H9 (cell line): ENCODE measurements around the gene MSI2. TPM values are rescaled to one million over a fixed set of nuclear protein-coding genes. Genes with fewer than 3 reads are reported as not detected.

Experiments
- DNase-seq: peaks from one replicate; pipeline ENCODE4 v3.0.0-alpha.2; 2017
- H2AFZ ChIP-seq: one replicate; pipeline ENCODE4 v1.6.1; 2013; ENCODE audit warnings: mild to moderate bottlenecking, low read length, control low read depth, moderate library complexity
- H2AK5ac ChIP-seq: 2 replicates; pipeline ENCODE4 v1.6.1; 2013; ENCODE audit warnings: low read length, control low read depth, mixed read lengths; ENCODE audit not compliant: insufficient read length
- H2BK120ac ChIP-seq: one replicate; pipeline ENCODE4 v1.6.1; 2013; ENCODE audit warnings: low read depth, mild to moderate bottlenecking, low read length, control low read depth, inconsistent platforms; ENCODE audit not compliant: poor library complexity, severe bottlenecking
- H2BK12ac ChIP-seq: 2 replicates; pipeline ENCODE4 v1.6.1; 2013; ENCODE audit warnings: low read length, control low read depth, mixed read lengths, low read depth; ENCODE audit not compliant: insufficient read length
- H2BK15ac ChIP-seq: 2 replicates; pipeline ENCODE4 v1.6.1; 2013; ENCODE audit warnings: low read depth, low read length, control low read depth
- H2BK20ac ChIP-seq: one replicate; pipeline ENCODE4 v1.6.1; 2013; ENCODE audit warnings: low read depth, mild to moderate bottlenecking, low read length, control low read depth, inconsistent platforms; ENCODE audit not compliant: poor library complexity, severe bottlenecking
- H2BK5ac ChIP-seq: 2 replicates; pipeline ENCODE4 v1.6.1; 2013; ENCODE audit warnings: low read length, control low read depth, mixed read lengths; ENCODE audit not compliant: insufficient read length
- H3K14ac ChIP-seq: 2 replicates; pipeline ENCODE4 v1.6.1; 2013; ENCODE audit warnings: low read length, control low read depth; ENCODE audit not compliant: insufficient read depth
- H3K18ac ChIP-seq: 2 replicates; pipeline ENCODE4 v1.6.1; 2013; ENCODE audit warnings: low read depth, mild to moderate bottlenecking, mixed read lengths, low read length, control low read depth; ENCODE audit not compliant: insufficient read length
- H3K23ac ChIP-seq: 2 replicates; pipeline ENCODE4 v1.6.1; 2013; ENCODE audit warnings: low read length, control low read depth, mixed read lengths, low read depth; ENCODE audit not compliant: insufficient read length
- H3K23me2 ChIP-seq: 2 replicates; pipeline ENCODE4 v1.6.1; 2013; ENCODE audit warnings: low read depth, mild to moderate bottlenecking, mixed read lengths, low read length, control low read depth; ENCODE audit not compliant: insufficient read length, poor library complexity, severe bottlenecking
- H3K27ac ChIP-seq: 2 replicates; pipeline ENCODE4 v1.5.1; 2013; ENCODE audit warnings: low read length, control low read depth, mixed read lengths, low read depth; ENCODE audit not compliant: insufficient read length
- H3K27me3 ChIP-seq: 2 replicates; pipeline ENCODE4 v1.6.1; 2013; ENCODE audit warnings: low read length, control low read depth, inconsistent platforms; ENCODE audit not compliant: insufficient read depth
- H3K4ac ChIP-seq: 2 replicates; pipeline ENCODE4 v1.6.1; 2013; ENCODE audit warnings: low read depth, mild to moderate bottlenecking, control low read depth, inconsistent platforms, low read length, moderate library complexity
- H3K4me1 ChIP-seq: 2 replicates; pipeline ENCODE4 v1.6.1; 2013; ENCODE audit warnings: low read length, control low read depth, inconsistent platforms; ENCODE audit not compliant: insufficient read depth
- H3K4me2 ChIP-seq: 2 replicates; pipeline ENCODE4 v1.6.1; 2013; ENCODE audit warnings: low read length, control low read depth, mixed read lengths; ENCODE audit not compliant: insufficient read length, insufficient read depth
- H3K56ac ChIP-seq: 2 replicates; pipeline ENCODE4 v1.6.1; 2013; ENCODE audit warnings: low read depth, mild to moderate bottlenecking, mixed read lengths, low read length, control low read depth; ENCODE audit not compliant: insufficient read length
- H3K79me1 ChIP-seq: 2 replicates; pipeline ENCODE4 v1.6.1; 2013; ENCODE audit warnings: low read depth, mild to moderate bottlenecking, moderate library complexity, low read length, control low read depth, inconsistent platforms; ENCODE audit not compliant: insufficient read depth, poor library complexity, severe bottlenecking
- H3K79me2 ChIP-seq: 2 replicates; pipeline ENCODE4 v1.6.1; 2013; ENCODE audit warnings: low read length, control low read depth, inconsistent platforms; ENCODE audit not compliant: insufficient read depth
- H3K9ac ChIP-seq: 2 replicates; pipeline ENCODE4 v1.6.1; 2013; ENCODE audit warnings: low read length, control low read depth, mixed read lengths; ENCODE audit not compliant: insufficient read length; ENCODE audit errors: extremely low read depth
- H3K9me3 ChIP-seq: one replicate; pipeline ENCODE4 v1.6.1; 2013; ENCODE audit warnings: low read depth, low read length, inconsistent platforms; ENCODE audit not compliant: control insufficient read depth
- H3T11ph ChIP-seq: one replicate; pipeline ENCODE4 v1.6.1; 2013; ENCODE audit warnings: mild to moderate bottlenecking, low read length, control low read depth, inconsistent platforms
- H4K20me1 ChIP-seq: one replicate; pipeline ENCODE4 v1.6.1; 2013; ENCODE audit not compliant: control insufficient read depth, insufficient read length, insufficient read depth
- H4K5ac ChIP-seq: 2 replicates; pipeline ENCODE4 v1.6.1; 2013; ENCODE audit warnings: low read depth, mild to moderate bottlenecking, mixed read lengths, low read length, control low read depth; ENCODE audit not compliant: insufficient read length
- H4K8ac ChIP-seq: replicated peaks from 2 replicates; pipeline ENCODE4 v1.6.1; 2013; ENCODE audit warnings: low read length, control low read depth, mixed read lengths, low read depth; ENCODE audit not compliant: insufficient read length
- H4K91ac ChIP-seq: 2 replicates; pipeline ENCODE4 v1.6.1; 2013; ENCODE audit warnings: low read depth, mild to moderate bottlenecking, moderate library complexity, mixed read lengths, low read length, control low read depth; ENCODE audit not compliant: insufficient read length
- H3K27ac Mint-ChIP-seq, 3 experiments: 2 replicates in 2 of 3; 3 replicates in 1 of 3; pipeline ENCODE4 v1.8.0; 2020 to 2021; ENCODE audit warnings: mixed read lengths in 3 of 3, mild to moderate bottlenecking in 1 of 3, moderate library complexity in 1 of 3
- H3K27me3 Mint-ChIP-seq: 2 replicates; pipeline ENCODE4 v1.8.0; 2021; ENCODE audit warnings: low read depth, mild to moderate bottlenecking, moderate library complexity, mixed read lengths
- H3K36me3 Mint-ChIP-seq, 3 experiments: 2 replicates in 2 of 3; 3 replicates in 1 of 3; pipeline ENCODE4 v1.8.0; 2020 to 2021; ENCODE audit warnings: low read depth in 3 of 3, mixed read lengths in 3 of 3; ENCODE audit not compliant: insufficient read depth in 1 of 3
- H3K4me1 Mint-ChIP-seq, 2 experiments: 2 replicates each; pipeline ENCODE4 v1.8.0; 2020; ENCODE audit warnings: mixed read lengths in 2 of 2
- H3K4me3 Mint-ChIP-seq, 2 experiments: 2 replicates in 1 of 2; 3 replicates in 1 of 2; pipeline ENCODE4 v1.8.0; 2020 to 2021; ENCODE audit warnings: mild to moderate bottlenecking in 2 of 2, mixed read lengths in 2 of 2, moderate library complexity in 1 of 2
- H3K9me3 Mint-ChIP-seq, 2 experiments: 2 replicates in 1 of 2; 3 replicates in 1 of 2; pipeline ENCODE4 v1.8.0; 2020; ENCODE audit warnings: mild to moderate bottlenecking in 2 of 2, mixed read lengths in 2 of 2, moderate library complexity in 1 of 2
- WGBS: extraction: QIAGEN DNeasy Blood & Tissue Kit; methylation state at CpG from one replicate; pipeline ENCODE4 v1.1.7; 2013; ENCODE audit warnings: missing lambda C conversion rate, low lambda C conversion rate, mixed read lengths; ENCODE audit not compliant: insufficient read length; ENCODE audit errors: extremely low coverage; 5-methylcytosine and 5-hydroxymethylcytosine counted together
- total RNA-seq: library from RNA; stranded (reverse); gene quantifications from 2 replicates; pipeline ENCODE4 v1.2.1, GENCODE V29; 2021
- TF ChIP-seq, protein P1 (sequence below): fragments of 200-600 bp; sonication (generic); conservative IDR thresholded peaks from 3 replicates; pipeline ENCODE4 v1.8.0; 2021; ENCODE audit warnings: antibody characterized with exemption, mild to moderate bottlenecking

MSI2 gene
- total RNA-seq, 1 experiment from 2014 or later = 98.5 TPM

DNA sequence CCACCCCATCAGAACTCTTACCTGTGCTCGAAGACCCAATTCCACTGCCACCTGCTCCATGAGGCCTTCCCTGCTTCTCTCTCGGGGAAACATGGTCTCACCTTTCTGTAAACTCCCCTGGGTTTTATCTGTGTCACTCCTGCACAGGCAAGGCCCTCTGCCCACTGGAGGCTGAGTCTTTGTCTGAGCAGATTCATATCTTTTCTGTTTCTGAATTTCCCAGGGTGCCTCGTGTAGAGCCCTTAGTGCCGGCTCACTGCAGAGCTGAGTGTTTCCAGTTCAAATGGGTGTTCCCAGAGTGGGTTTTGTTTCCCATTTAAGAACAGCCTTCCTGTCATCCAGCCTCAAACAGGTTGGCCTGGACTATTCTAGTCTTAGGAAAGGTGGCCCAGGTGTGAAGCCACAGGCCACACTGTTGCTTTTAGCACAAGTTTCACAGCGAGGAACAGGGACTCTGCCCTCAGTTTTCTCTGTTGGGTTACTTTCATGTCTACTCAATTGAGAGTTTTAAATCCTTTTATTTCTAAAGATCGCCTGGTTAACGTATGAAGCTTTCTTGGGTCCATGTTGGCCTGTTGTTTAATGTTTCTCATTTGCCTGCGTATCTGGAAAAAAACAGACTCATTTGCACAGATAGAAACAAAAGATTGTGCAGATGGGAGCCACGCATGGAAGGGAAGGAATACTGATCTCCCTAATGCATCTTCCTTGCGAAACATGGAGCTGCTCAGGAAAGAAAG, 228.7 kb downstream of the MSI2 start:
- H3K56ac ChIP-seq = no peak overlapping the region
- no peak overlapping the region for H3K4me3 Mint-ChIP-seq
- H2AFZ ChIP-seq = no peak overlapping the region
- no peak overlapping the region for H4K8ac ChIP-seq
- no peak overlapping the region for H3K27ac ChIP-seq
- H3K18ac ChIP-seq = no peak overlapping the region
- no peak overlapping the region for H3K23ac ChIP-seq
- TF ChIP-seq, protein P1, sequence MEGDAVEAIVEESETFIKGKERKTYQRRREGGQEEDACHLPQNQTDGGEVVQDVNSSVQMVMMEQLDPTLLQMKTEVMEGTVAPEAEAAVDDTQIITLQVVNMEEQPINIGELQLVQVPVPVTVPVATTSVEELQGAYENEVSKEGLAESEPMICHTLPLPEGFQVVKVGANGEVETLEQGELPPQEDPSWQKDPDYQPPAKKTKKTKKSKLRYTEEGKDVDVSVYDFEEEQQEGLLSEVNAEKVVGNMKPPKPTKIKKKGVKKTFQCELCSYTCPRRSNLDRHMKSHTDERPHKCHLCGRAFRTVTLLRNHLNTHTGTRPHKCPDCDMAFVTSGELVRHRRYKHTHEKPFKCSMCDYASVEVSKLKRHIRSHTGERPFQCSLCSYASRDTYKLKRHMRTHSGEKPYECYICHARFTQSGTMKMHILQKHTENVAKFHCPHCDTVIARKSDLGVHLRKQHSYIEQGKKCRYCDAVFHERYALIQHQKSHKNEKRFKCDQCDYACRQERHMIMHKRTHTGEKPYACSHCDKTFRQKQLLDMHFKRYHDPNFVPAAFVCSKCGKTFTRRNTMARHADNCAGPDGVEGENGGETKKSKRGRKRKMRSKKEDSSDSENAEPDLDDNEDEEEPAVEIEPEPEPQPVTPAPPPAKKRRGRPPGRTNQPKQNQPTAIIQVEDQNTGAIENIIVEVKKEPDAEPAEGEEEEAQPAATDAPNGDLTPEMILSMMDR = no peak
- no peak overlapping the region for H2BK15ac ChIP-seq
- no peaks in the 10 kb centered on the region for H3K36me3 Mint-ChIP-seq
- H3K27ac Mint-ChIP-seq = peak overlapping the region in 1 of 3 experiments; percentile 20; a peak in 3 of 7 replicates
- H3K79me2 ChIP-seq = no peaks in the 10 kb centered on the region
- peaks cover 28 to 40% of the 10 kb centered on the region in 2 experiments for H3K4me1 Mint-ChIP-seq
- H2BK120ac ChIP-seq = no peak overlapping the region
- no peaks in the 10 kb centered on the region for H3K27me3 Mint-ChIP-seq
- no peak overlapping the region for H2BK12ac ChIP-seq
- H4K91ac ChIP-seq = no peak overlapping the region
- no peak for DNase-seq
- H2BK20ac ChIP-seq = no peak overlapping the region
- H3K4ac ChIP-seq = no peak overlapping the region
- no peak overlapping the region for H4K5ac ChIP-seq
- H3T11ph ChIP-seq = no peak overlapping the region
- H3K4me2 ChIP-seq = no peak overlapping the region
- H3K27me3 ChIP-seq = no peaks in the 10 kb centered on the region
- no peak overlapping the region for H3K14ac ChIP-seq
- no peaks in the 10 kb centered on the region for H3K9me3 Mint-ChIP-seq
- WGBS = no CpG with 5 or more reads among the region's 10 CpGs
- H3K23me2 ChIP-seq = no peaks in the 10 kb centered on the region
- no peak overlapping the region for H2BK5ac ChIP-seq
- H3K9ac ChIP-seq = no peak overlapping the region
- H4K20me1 ChIP-seq = no peaks in the 10 kb centered on the region
- no peaks in the 10 kb centered on the region for H3K79me1 ChIP-seq
- H3K4me1 ChIP-seq = peaks cover 7% of the 10 kb centered on the region
- no peak overlapping the region for H2AK5ac ChIP-seq
- H3K9me3 ChIP-seq = no peaks in the 10 kb centered on the region
